Measurements from ENCODE around the gene TMEM108.

Gene TMEM108

GRCh38 chr3:133159498-133160475 is 121.6 kb downstream of the TMEM108 start:
- no peak overlapping the region for H3K27ac ChIP-seq
- H3K4me1 ChIP-seq: no peaks in the 10 kb centered on the region
- H3K27me3 ChIP-seq: no peaks in the 10 kb centered on the region
- intact Hi-C loops (cut with DNase I; ENCODE audit: low total_unique reads): no loop called here
- no peak for DNase-seq
- H3K4me3 ChIP-seq: no peak overlapping the region
- TF ChIP-seq CTCF (IDR thresholded peaks at IDR 0.05): no peak
- no peaks in the 10 kb centered on the region for H3K9me3 ChIP-seq
- no peaks in the 10 kb centered on the region for H3K36me3 ChIP-seq

GRCh38 chr3:133161656-133162055 is 123.5 kb downstream of the TMEM108 start:
- intact Hi-C loops (cut with DNase I; ENCODE audit: low total_unique reads): no loop called here
- no peak overlapping the region for H3K4me3 ChIP-seq
- DNase-seq: no peak
- H3K4me1 ChIP-seq: no peaks in the 10 kb centered on the region
- no peak overlapping the region for H3K27ac ChIP-seq
- H3K9me3 ChIP-seq: no peaks in the 10 kb centered on the region
- TF ChIP-seq CTCF (IDR thresholded peaks at IDR 0.05): no peak
- no peaks in the 10 kb centered on the region for H3K27me3 ChIP-seq
- H3K36me3 ChIP-seq: no peaks in the 10 kb centered on the region

DNA sequence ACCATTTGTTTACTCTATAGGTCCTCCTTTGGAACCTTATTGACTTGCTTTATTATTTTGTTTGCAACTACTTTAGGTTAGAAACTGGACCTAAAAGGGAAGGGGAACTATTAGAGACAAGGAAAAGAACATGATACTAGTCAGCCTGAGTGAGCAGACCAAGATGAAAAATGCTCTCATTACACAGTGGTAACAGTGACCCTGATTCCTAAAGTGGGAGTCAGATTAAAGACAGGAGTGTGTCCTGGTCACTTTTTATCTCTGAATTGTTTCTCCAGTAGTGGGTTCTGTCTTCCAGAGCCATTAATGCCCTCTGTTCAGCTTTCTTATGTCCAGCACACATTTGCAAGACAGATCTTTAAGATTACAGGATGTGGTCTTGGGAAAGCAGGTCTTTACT is 124.1 kb downstream of the TMEM108 start:
- no peaks in the 10 kb centered on the region for H3K9me3 ChIP-seq
- TF ChIP-seq CTCF (IDR thresholded peaks at IDR 0.05): no peak
- no peak overlapping the region for H3K4me3 ChIP-seq
- no peak overlapping the region for H3K27ac ChIP-seq
- no peaks in the 10 kb centered on the region for H3K4me1 ChIP-seq
- no peak for DNase-seq
- H3K36me3 ChIP-seq: no peaks in the 10 kb centered on the region
- intact Hi-C loops (cut with DNase I; ENCODE audit: low total_unique reads): no loop called here
- H3K27me3 ChIP-seq: no peaks in the 10 kb centered on the region

- DNase-seq: no peak
- Histone ChIP-seq H3K27ac (no peak overlapping the region), H3K27me3 (no peaks in the 10 kb centered on the region), H3K4me1 (no peaks in the 10 kb centered on the region), H3K4me3 (no peak overlapping the region), H3K9me3 (no peaks in the 10 kb centered on the region), H3K36me3 (no peaks in the 10 kb centered on the region)
- intact Hi-C loops (cut with DNase I; ENCODE audit: low total_unique reads): no loop called here
- no peak for TF ChIP-seq CTCF (IDR thresholded peaks at IDR 0.05)
These were observed 124.6 kb downstream of the TMEM108 start for GRCh38 chr3:133162670-133163305.

GRCh38 chr3:133167340-133168024 is 129.3 kb downstream of the TMEM108 start:
- H3K27me3 ChIP-seq: no peaks in the 10 kb centered on the region
- no peak for DNase-seq
- no peaks in the 10 kb centered on the region for H3K36me3 ChIP-seq
- H3K4me3 ChIP-seq: no peak overlapping the region
- intact Hi-C loops (cut with DNase I; ENCODE audit: low total_unique reads): no loop called here
- no peak overlapping the region for H3K27ac ChIP-seq
- H3K9me3 ChIP-seq: no peaks in the 10 kb centered on the region
- H3K4me1 ChIP-seq: no peaks in the 10 kb centered on the region
- TF ChIP-seq CTCF (IDR thresholded peaks at IDR 0.05): no peak

All from tibial artery (tissue), 4 donors.